IMR-90 (cell line): ENCODE measurements around the gene UBALD1. TPM values are rescaled to one million over a fixed set of nuclear protein-coding genes. Genes with fewer than 3 reads are reported as not detected.
A peak's percentile ranks its signal among the peaks of the same experiment; 100 is the strongest.

Experiments
- ATAC-seq: fragments of 200-7000 bp; cut with Tn5 transposase; 2 replicates; pipeline ENCODE4 v1.9.1; 2020; ENCODE audit warnings: low read depth, mild to moderate bottlenecking, moderate library complexity
- BruUV-seq: library from RNA; stranded (reverse); fragments of 400-500 nt; replicated peaks from 2 replicates; lab custom pipeline; 2021; lab: Mats Ljungman, UMichigan
- CTCF ChIA-PET: fragments of 300-600 bp; formaldehyde crosslinking; extraction: SDS; loops from one replicate; lab custom pipeline; 2021; ENCODE audit warnings: antibody characterized with exemption; lab: Yijun Ruan, JAX
- POLR2A ChIA-PET: fragments of 300-600 bp; sonication (Branson Sonifier 250); formaldehyde crosslinking; loops from one replicate; lab custom pipeline; 2022; ENCODE audit warnings: antibody characterized with exemption; ENCODE audit not compliant: unreplicated experiment; lab: Charles Lee
- DNase-seq: peaks from one replicate; pipeline ENCODE4 v3.0.0; 2013
- H2AFZ ChIP-seq: replicated peaks from 2 replicates; pipeline ENCODE3; 2013; ENCODE audit warnings: low read length, mild to moderate bottlenecking; ENCODE audit not compliant: poor library complexity
- H2AK5ac ChIP-seq: 2 replicates; pipeline ENCODE4 v1.6.1; 2013; ENCODE audit warnings: low read depth, low read length, inconsistent platforms
- H2AK9ac ChIP-seq: replicated peaks from 2 replicates; pipeline ENCODE3; 2013; ENCODE audit warnings: mild to moderate bottlenecking, low read depth, low read length, moderate library complexity; ENCODE audit not compliant: poor library complexity
- H2BK120ac ChIP-seq: 2 replicates; pipeline ENCODE4 v1.6.1; 2013; ENCODE audit warnings: low read depth, low read length, inconsistent platforms
- H2BK15ac ChIP-seq: 3 replicates; pipeline ENCODE4 v1.6.1; 2013; ENCODE audit warnings: low read depth, low read length, inconsistent platforms
- H2BK20ac ChIP-seq: 2 replicates; pipeline ENCODE4 v1.6.1; 2013; ENCODE audit warnings: low read depth, mild to moderate bottlenecking, inconsistent platforms, low read length, moderate library complexity
- H2BK5ac ChIP-seq: 2 replicates; pipeline ENCODE4 v1.6.1; 2013; ENCODE audit warnings: mild to moderate bottlenecking, low read depth, low read length, inconsistent platforms; ENCODE audit not compliant: poor library complexity, severe bottlenecking
- H3K14ac ChIP-seq: replicated peaks from 2 replicates; pipeline ENCODE4 v1.6.1; 2013; ENCODE audit warnings: low read depth, low read length, inconsistent platforms
- H3K18ac ChIP-seq: 2 replicates; pipeline ENCODE4 v1.6.1; 2013; ENCODE audit warnings: low read depth, low read length, control low read depth
- H3K23ac ChIP-seq: 2 replicates; pipeline ENCODE4 v1.6.1; 2013; ENCODE audit warnings: low read depth, low read length, inconsistent platforms
- H3K27ac ChIP-seq: 2 replicates; pipeline ENCODE4 v1.5.1; 2013; ENCODE audit warnings: mild to moderate bottlenecking, control low read depth, low read length; ENCODE audit not compliant: insufficient read depth
- H3K27me3 ChIP-seq: 2 replicates; pipeline ENCODE4 v1.6.1; 2013; ENCODE audit warnings: low read length; ENCODE audit not compliant: control insufficient read depth, insufficient read depth
- H3K36me3 ChIP-seq: 2 replicates; pipeline ENCODE4 v1.6.1; 2013; ENCODE audit warnings: low read length, mixed read lengths; ENCODE audit not compliant: control insufficient read depth, insufficient read depth
- H3K4ac ChIP-seq: 2 replicates; pipeline ENCODE4 v1.6.1; 2013; ENCODE audit warnings: low read depth, low read length, inconsistent platforms
- H3K4me1 ChIP-seq: 2 replicates; pipeline ENCODE4 v1.6.1; 2013; ENCODE audit warnings: low read length, mixed read lengths; ENCODE audit not compliant: control insufficient read depth, insufficient read depth
- H3K4me2 ChIP-seq: 2 replicates; pipeline ENCODE4 v1.6.1; 2013; ENCODE audit warnings: low read depth, mild to moderate bottlenecking, control low read depth, low read length, moderate library complexity
- H3K4me3 ChIP-seq: 2 replicates; pipeline ENCODE4 v1.5.1; 2013; ENCODE audit warnings: low read depth, mild to moderate bottlenecking, control low read depth, low read length, moderate library complexity; ENCODE audit not compliant: insufficient read depth
- H3K56ac ChIP-seq: 2 replicates; pipeline ENCODE4 v1.6.1; 2013; ENCODE audit warnings: low read length, inconsistent platforms; ENCODE audit not compliant: insufficient read depth; ENCODE audit errors: extremely low read depth
- H3K79me1 ChIP-seq, 2 experiments: 2 replicates each; pipeline ENCODE4 v1.6.1; 2013; ENCODE audit warnings: low read length in 2 of 2, inconsistent platforms in 1 of 2, low read depth in 1 of 2
- H3K9ac ChIP-seq: 2 replicates; pipeline ENCODE4 v1.6.1; 2013; ENCODE audit warnings: low read depth, low read length, control low read depth
- H3K9me1 ChIP-seq: 2 replicates; pipeline ENCODE4 v1.6.1; 2013; ENCODE audit warnings: low read length, inconsistent platforms; ENCODE audit not compliant: insufficient read depth
- H3K9me3 ChIP-seq: 2 replicates; pipeline ENCODE4 v1.6.1; 2013; ENCODE audit warnings: low read length; ENCODE audit not compliant: control insufficient read depth, insufficient read depth
- H4K20me1 ChIP-seq: 2 replicates; pipeline ENCODE4 v1.6.1; 2013; ENCODE audit warnings: low read length, inconsistent platforms; ENCODE audit not compliant: insufficient read depth
- H4K5ac ChIP-seq: 2 replicates; pipeline ENCODE4 v1.6.1; 2013; ENCODE audit warnings: mild to moderate bottlenecking, low read depth, low read length, control low read depth
- H4K8ac ChIP-seq, 2 experiments: 2 replicates each; pipeline ENCODE4 v1.6.1; 2013; ENCODE audit warnings: low read depth in 2 of 2, low read length in 2 of 2, control low read depth in 1 of 2, inconsistent platforms in 1 of 2
- H4K91ac ChIP-seq: 2 replicates; pipeline ENCODE4 v1.6.1; 2013; ENCODE audit warnings: low read depth, low read length, inconsistent platforms; ENCODE audit not compliant: insufficient read depth
- BHLHE40 ChIP-seq: fragments of 150-350 bp; IDR thresholded peaks from 2 replicates; pipeline ENCODE4 v1.6.1; 2016; ENCODE audit warnings: mild to moderate bottlenecking, low read depth, low read length
- CEBPB ChIP-seq: IDR thresholded peaks from 2 replicates; pipeline ENCODE4 v1.6.1; 2012; ENCODE audit warnings: low read depth, low read length, improper control_type of control experiment
- CHD1 ChIP-seq: IDR thresholded peaks from 2 replicates; pipeline ENCODE4 v1.6.1; 2012; ENCODE audit warnings: low read depth, low read length, improper control_type of control experiment
- CTCF ChIP-seq: conservative IDR thresholded peaks from 2 replicates; pipeline ENCODE4 v1.5.1; 2012; ENCODE audit warnings: mild to moderate bottlenecking, low read depth, low read length, improper control_type of control experiment
- ELK1 ChIP-seq: fragments of 150-350 bp; IDR thresholded peaks from 2 replicates; pipeline ENCODE4 v1.6.1; 2016; ENCODE audit warnings: low read depth, mild to moderate bottlenecking, low read length, moderate library complexity, borderline replicate concordance
- FOS ChIP-seq: fragments of 150-350 bp; IDR thresholded peaks from 2 replicates; pipeline ENCODE4 v1.6.1; 2016; ENCODE audit warnings: low read depth, low read length
- MAFK ChIP-seq: IDR thresholded peaks from 2 replicates; pipeline ENCODE4 v1.6.1; 2012; ENCODE audit warnings: low read depth, low read length, improper control_type of control experiment
- MAZ ChIP-seq: IDR thresholded peaks from 2 replicates; pipeline ENCODE4 v1.6.1; 2012; ENCODE audit warnings: low read depth, mild to moderate bottlenecking, low read length, improper control_type of control experiment, moderate library complexity, borderline replicate concordance
- MXI1 ChIP-seq: IDR thresholded peaks from 2 replicates; pipeline ENCODE4 v1.6.1; 2012; ENCODE audit warnings: low read depth, mild to moderate bottlenecking, low read length, moderate library complexity, borderline replicate concordance
- NFE2L2 ChIP-seq: fragments of 150-350 bp; IDR thresholded peaks from 2 replicates; pipeline ENCODE4 v1.6.1; 2016; ENCODE audit warnings: low read depth, mild to moderate bottlenecking, low read length
- RAD21 ChIP-seq: IDR thresholded peaks from 2 replicates; pipeline ENCODE4 v1.6.1; 2012; ENCODE audit warnings: low read length, improper control_type of control experiment
- RCOR1 ChIP-seq: IDR thresholded peaks from 2 replicates; pipeline ENCODE4 v1.6.1; 2012; ENCODE audit warnings: mild to moderate bottlenecking, low read length, improper control_type of control experiment; ENCODE audit not compliant: insufficient replicate concordance
- RFX5 ChIP-seq: IDR thresholded peaks from 2 replicates; pipeline ENCODE4 v1.8.0; 2012; ENCODE audit warnings: low read depth, mild to moderate bottlenecking, low read length, moderate library complexity
- SMC3 ChIP-seq: fragments of 150-350 bp; IDR thresholded peaks from 2 replicates; pipeline ENCODE4 v1.6.1; 2016; ENCODE audit warnings: low read depth, mild to moderate bottlenecking, antibody characterized with exemption, low read length, moderate library complexity
- USF2 ChIP-seq: fragments of 150-350 bp; IDR thresholded peaks from 2 replicates; pipeline ENCODE4 v1.6.1; 2017; ENCODE audit warnings: mild to moderate bottlenecking, antibody characterized with exemption, low read length, low read depth
- WGBS, 2 experiments: methylation state at CpG; one replicate each; pipeline versions ENCODE4 v1.1.5 to v1.1.7; 2013; ENCODE audit warnings: missing lambda C conversion rate in 2 of 2; ENCODE audit not compliant: insufficient read length in 1 of 2; ENCODE audit errors: extremely low coverage in 2 of 2; 5-methylcytosine and 5-hydroxymethylcytosine counted together
- dilution Hi-C: fragments of 300-500 bp; cut with HindIII; formaldehyde crosslinking; loops from one replicate; pipeline ENCODE4 v1.14.3; 2018; ENCODE audit warnings: low sequenced_read_pairs; ENCODE audit not compliant: unreplicated experiment
- in situ Hi-C: fragments of 300-500 bp; cut with MboI; formaldehyde crosslinking; loops from 3 replicates; pipeline ENCODE4 v1.14.3; 2019; ENCODE audit warnings: low sequenced_read_pairs, inconsistent platforms, mixed read lengths
- intact Hi-C: fragments of 100-400 bp; cut with micrococcal nuclease; formaldehyde crosslinking; loops from 2 replicates; pipeline ENCODE4 v1.10.0; 2022
- polyA plus RNA-seq, 3 experiments: library from polyadenylated mRNA; depleted of rRNA; stranded (reverse); fragments of >200 nt; gene quantifications; 2 replicates each; pipeline ENCODE4 v1.2.3, GENCODE V29; 2012; ENCODE audit warnings: low replicate concordance in 1 of 3
- total RNA-seq: library from RNA; depleted of rRNA; stranded (reverse); fragments of >200 nt; gene quantifications from 2 replicates; pipeline ENCODE4 v1.2.3, GENCODE V29; 2012

The UBALD1 gene
- total and polyA plus RNA-seq, 2 of the 4 experiments (the other 2 are of a cell fraction): 1.3 to 14.5 TPM

- no peak overlapping the region for H3K14ac ChIP-seq
- H4K20me1 ChIP-seq: peaks cover 88% of the 10 kb centered on the region
- no peak overlapping the region for H4K91ac ChIP-seq
- no peak overlapping the region for H2BK120ac ChIP-seq
- H3K4ac ChIP-seq: no peak overlapping the region
- in situ Hi-C loops: no loop called here
- peak overlapping the region; percentile 52 for H2AK9ac ChIP-seq
- no peak overlapping the region for H3K56ac ChIP-seq
- intact Hi-C loops: no loop called here
- no peak overlapping the region for H3K9ac ChIP-seq
- H3K4me2 ChIP-seq: no peak overlapping the region
- H2BK5ac ChIP-seq: no peak overlapping the region
- ChIA-PET CTCF (interaction anchor here (0.7 kb wide), 1 partner anchor 17 kb away, joined by 5 read pairs; the partner anchor contains the start of gene MGRN1), POLR2A (no interaction called here)
- H3K27ac ChIP-seq: no peak overlapping the region
- no peak overlapping the region for H2BK15ac ChIP-seq
- H3K4me1 ChIP-seq: peaks cover 2% of the 10 kb centered on the region; the same call in 1 of the 2 replicates
- WGBS, 2 experiments: 88% methylated on average over 7 of the region's 19 CpGs; no CpG with 5 or more reads in 1 of the 2 experiments
- no peak overlapping the region for H2AK5ac ChIP-seq
- H3K18ac ChIP-seq: no peak overlapping the region
- H2AFZ ChIP-seq: peak overlapping the region; percentile 3
- H3K9me3 ChIP-seq: no peaks in the 10 kb centered on the region
- peaks cover 12% of the 10 kb centered on the region; the same call in 1 of the 2 replicates for H3K36me3 ChIP-seq
- no TSS peak for BruUV-seq
- dilution Hi-C loops: no loop called here
- ATAC-seq (no peak), DNase-seq (no peak)
- no peak overlapping the region for H4K8ac ChIP-seq
- H3K4me3 ChIP-seq: no peak overlapping the region
- H3K79me1 ChIP-seq: peaks cover 18 to 79% of the 10 kb centered on the region in 2 experiments
- no peak overlapping the region for H4K5ac ChIP-seq
- no peaks in the 10 kb centered on the region for H3K27me3 ChIP-seq
- no peak overlapping the region for H2BK20ac ChIP-seq
- H3K23ac ChIP-seq: no peak overlapping the region
- peaks cover 23% of the 10 kb centered on the region for H3K9me1 ChIP-seq
- TF ChIP-seq CTCF (no peak), MAFK (no peak), FOS (no peak), MXI1 (no peak), NFE2L2 (no peak), RFX5 (no peak), RAD21 (no peak), CHD1 (no peak), RCOR1 (no peak), ELK1 (no peak), CEBPB (no peak), BHLHE40 (no peak), MAZ (no peak), USF2 (no peak), SMC3 (no peak)
These were observed 26.1 kb upstream of the UBALD1 start for GRCh38 chr16:4640572-4641305.
